ENCODE results near the gene LDAH.

GRCh38 chr2:20643826-20644225, 179.1 kb downstream of the LDAH start:
- TF ChIP-seq CTCF (conservative IDR thresholded peaks at IDR 0.05; ENCODE audit: low read depth, low read length) = no peak
- TF ChIP-seq EZH2 (IDR thresholded peaks at IDR 0.05; ENCODE audit: low read length, unreplicated experiment) = no peak
